Measurements from ENCODE around the gene TSPAN9.

TSPAN9 gene

DNA sequence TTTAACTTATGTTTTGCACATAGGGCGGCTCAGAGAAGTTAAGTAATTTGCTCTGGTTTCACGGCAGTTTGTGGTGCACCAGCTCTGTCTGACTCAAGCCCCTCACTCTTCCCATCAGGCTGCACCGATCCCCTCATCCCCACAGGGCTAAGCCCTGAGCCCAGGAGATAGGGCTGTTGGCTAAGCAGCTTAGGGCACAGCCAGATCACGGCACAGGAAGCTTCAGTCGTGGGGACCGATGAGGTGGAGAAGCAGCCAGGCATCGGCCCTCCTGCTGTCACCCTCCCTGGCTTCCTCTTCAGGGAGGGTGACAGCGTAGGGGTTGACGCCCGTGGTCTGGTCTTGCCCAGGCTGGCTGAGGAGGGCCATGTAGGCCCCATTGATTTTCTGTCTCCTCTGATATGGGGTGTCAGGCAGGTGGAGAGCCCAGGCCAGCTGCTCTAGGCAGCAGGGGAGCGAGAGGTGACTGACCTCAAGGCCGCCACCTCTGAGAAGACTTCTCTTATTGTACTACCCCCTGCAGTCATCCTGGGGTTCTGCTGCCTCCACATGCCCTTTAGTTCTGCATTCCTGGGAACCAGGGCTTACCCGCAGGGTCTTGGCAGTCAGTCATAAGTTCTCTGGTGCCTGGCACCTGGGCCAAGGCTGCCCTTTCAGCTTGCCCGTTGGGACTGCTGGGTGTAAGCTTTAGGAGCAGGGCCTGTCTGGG is 166.4 kb downstream of the TSPAN9 start:
- FAIRE-seq (no peak), DNase-seq (ENCODE audit: low spot score) (no peak)

DNA sequence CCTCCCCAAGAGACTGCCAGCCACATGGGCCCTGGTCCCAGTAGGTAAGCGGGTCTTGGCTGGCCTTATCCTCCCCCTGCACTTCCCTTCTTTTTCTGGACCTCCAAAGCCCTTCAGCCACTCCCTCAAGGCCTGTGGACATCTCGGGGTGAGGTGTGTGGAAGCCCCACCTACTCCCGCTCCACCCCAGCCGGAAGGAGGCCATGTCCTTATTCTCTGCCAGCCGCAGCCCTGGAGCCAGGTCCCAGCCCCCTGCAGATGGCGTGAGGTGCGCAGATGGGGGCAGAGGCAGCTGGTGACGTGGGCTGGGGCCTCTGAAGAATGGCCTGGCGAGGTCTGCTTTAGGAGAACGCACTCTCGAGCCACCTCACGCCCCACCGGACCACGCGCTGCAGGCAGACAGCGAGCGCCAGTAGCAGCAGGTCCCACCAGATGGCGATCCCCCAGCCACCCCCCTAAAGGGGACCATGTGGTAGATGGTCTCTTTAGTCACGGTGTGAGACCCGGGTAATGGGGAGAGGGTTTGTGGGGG is 167.1 kb downstream of the TSPAN9 start:
- FAIRE-seq (no peak), DNase-seq (ENCODE audit: low spot score) (no peak)

DNA sequence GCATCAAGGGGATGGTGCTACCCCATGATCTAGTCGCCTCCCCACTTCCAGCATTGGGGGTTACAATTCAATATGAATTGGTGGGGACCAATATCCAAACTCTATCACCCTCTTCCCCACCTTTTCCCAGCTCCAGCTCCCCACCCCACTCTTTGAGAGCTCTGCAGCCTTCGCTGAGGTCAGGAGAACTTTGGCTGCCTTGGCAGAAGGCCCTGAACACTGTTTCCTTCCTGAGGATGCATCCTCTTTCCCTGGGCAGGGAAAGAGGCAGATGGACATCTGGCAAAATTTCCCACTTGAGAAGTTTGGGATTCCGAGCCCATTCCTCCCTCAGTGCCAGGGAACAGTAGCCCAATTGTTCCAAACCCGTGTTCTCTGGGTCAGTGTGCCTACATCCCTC is 169.1 kb downstream of the TSPAN9 start:
- FAIRE-seq: no peak
- no peak for DNase-seq (ENCODE audit: low spot score)

DNA sequence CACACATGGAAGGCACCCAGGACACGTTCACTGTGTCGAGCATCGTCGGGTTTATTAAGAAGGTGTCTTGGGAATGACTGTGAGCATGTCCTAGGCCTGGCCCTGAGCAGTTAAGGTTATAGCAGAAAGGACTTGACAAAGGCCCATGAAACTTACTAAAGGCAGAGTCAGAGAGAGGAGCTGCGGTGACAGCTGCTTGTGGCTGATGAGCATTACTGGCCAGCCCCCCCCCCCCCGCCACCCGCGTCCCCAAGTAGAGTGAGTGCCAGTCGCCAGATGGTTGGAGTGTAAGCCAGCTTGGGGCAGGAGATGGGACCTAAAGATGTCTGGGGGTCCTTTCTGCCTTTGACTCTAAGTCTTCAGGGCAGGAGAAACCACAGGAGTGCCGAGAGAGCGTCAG is 169.9 kb downstream of the TSPAN9 start:
- FAIRE-seq: no peak

DNA sequence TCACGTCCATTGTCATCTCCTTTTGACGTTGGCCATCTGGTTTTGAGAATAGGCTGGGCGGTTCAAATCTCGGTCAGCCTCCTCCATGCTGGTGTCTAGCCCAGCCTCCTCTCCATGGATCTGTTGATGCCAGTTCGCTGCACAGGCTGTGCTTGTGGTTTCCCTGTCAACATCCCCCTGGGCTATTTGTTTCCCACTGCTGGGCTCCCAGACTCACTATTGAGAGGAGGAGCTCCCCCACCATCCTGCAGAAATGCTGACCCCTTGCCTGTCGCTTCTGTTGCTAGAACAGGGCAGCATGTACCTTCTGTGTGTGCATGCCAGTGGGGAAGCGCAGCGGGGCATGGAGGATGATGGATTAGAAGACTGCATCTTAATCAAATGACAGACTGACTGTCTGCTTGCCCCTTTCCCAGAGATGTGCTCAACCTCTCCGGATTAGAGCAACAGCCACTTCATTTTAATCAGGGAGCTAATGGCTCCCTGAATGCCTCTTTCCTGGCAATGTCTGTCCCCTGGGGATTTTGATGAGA is 170.5 kb downstream of the TSPAN9 start:
- DNase-seq (ENCODE audit: low spot score): no peak
- no peak for FAIRE-seq

More for the DNA sequence above, 169.9 kb downstream of the TSPAN9 start:
- DNase-seq (ENCODE audit: low spot score): no peak

DNA sequence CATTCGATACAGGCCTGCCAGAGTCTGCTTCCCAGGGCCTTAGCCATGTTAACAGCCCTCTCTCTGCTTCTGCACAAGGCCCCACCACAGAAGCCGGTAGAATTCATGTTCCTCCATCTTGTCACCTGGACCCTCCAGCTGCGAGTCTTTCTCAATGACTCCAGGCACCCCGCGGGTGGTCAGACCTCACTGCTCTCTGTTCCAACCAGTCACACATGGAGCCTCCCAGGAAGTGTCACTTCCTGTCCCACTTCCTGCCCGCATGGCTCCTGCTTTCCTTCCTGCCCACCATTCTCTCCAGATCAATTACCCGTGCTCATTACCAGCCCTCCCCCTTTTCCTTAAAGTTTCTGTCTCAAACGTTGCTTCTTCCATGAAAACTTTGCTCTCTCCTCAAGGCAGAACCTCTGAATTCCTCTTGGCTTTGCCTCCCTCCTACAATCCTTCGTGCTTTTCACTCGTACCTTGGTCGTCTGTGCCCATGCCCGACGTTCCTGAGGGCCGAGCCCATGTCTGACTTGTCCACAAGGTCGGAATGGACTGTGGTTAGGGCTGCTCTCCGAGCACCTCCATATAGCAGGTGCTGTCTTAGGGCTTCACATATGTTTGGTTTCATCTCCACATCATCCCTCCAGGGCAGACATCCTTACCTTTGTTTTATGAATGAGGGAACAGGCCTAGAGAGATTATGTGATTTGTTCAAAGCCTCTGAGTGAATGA is 172.1 kb downstream of the TSPAN9 start:
- FAIRE-seq: no peak

DNA sequence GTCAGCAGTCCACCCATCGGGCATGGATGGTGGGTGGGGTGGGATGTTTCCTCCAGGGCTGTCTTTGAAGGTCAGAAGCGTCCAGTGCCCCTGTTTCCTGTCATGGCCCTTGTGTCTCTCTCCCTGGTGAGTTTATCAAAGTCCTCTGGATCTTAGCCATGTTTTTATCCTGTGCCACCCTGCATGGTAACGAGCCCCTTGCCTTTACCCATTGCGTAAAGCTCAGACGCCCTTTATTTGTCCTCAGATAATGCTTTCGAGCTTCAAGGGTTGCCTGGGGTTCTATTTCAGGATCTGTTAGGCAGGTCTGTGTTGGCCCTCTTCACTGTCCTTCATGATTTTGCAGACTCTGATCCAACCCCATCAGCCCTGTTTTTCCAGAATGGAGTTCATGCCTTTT is 172.9 kb downstream of the TSPAN9 start:
- FAIRE-seq (no peak), DNase-seq (ENCODE audit: low spot score) (no peak)

More for the DNA sequence above, 172.1 kb downstream of the TSPAN9 start:
- DNase-seq (ENCODE audit: low spot score): no peak

DNA sequence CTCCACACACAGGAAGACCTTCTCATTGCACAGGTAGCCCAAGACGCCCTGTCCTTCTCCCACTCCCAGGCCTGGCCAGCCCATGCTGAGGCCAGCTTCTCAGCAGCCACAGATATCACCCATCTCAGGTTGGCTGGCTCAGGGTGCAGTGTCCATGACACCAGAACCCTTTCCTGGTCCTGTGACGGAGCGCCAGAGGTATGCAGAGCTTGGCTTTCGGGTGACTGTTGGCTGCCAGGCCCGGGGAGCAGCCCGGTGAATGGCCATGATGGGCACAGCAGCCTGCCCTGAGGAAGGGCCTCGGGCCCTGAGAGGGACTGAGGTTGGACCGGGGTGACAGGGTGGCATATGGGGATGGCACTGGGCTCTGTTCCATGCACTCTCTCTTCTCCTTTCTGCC is 173.4 kb downstream of the TSPAN9 start:
- DNase-seq (ENCODE audit: low spot score) (no peak), FAIRE-seq (no peak)

DNA sequence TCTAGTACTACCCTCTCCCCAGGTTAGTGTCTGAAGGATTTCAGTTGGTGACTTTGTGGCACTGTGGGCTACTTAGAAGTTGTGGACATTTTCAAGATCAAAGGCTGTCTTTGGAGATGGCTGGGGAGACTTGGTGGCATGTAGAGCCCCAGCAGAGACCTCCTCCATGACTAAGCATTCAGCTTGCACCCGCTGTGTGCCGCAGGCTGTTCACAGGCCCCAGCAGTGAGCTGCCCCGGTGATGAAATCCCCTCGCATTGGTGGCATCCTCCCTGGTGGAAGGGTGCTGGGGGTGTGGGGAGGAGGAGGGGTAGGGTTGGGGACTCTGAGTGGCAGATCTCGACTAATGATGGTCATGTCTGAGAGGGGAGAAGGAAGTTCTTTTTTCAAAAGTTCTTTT is 173.9 kb downstream of the TSPAN9 start:
- FAIRE-seq: no peak
- DNase-seq (ENCODE audit: low spot score): no peak

DNA sequence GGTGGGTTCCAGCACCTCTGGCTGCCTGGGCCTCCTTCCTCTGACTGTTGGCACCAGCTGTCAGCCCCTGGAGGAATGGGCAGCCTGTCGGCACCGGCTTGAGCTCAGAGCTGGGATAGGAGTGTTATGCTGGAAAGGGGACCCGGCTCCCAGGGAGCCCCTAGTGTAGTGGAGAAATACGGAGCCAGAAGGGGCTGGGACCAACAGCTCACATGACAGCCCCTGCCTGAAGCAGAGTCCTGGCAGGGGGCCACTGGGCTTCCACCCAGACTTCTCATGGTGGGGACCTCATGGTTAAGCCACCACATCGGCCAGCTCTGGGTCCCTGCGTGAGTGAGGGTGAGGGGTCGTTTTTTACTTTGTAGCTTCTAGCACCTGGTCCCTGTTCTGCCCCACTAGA is 174.5 kb downstream of the TSPAN9 start:
- no peak for FAIRE-seq
- DNase-seq (ENCODE audit: low spot score): no peak

DNA sequence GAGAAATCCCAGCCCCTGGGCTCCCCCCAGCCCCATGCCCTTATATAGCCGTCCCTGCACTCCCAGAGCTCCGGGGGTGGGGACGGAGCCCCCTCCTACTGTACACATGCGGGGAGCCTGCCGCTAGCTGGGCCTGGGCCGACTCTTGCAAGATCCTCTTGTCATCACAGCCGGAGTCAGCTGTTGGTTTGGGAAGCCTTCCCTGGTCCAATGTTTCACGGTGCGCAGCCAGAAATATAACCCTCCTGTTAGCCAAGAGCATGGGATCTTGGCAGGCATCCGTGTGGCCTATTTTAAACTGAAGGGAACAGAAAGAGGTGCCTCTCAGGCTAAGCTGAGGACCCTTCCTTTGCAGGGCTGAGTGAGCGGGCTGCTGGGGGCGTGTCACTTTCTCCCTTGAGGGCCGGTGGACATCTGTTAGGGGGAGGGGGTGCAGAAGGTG is 175.3 kb downstream of the TSPAN9 start:
- no peak for FAIRE-seq
- no peak for DNase-seq (ENCODE audit: low spot score)

DNA sequence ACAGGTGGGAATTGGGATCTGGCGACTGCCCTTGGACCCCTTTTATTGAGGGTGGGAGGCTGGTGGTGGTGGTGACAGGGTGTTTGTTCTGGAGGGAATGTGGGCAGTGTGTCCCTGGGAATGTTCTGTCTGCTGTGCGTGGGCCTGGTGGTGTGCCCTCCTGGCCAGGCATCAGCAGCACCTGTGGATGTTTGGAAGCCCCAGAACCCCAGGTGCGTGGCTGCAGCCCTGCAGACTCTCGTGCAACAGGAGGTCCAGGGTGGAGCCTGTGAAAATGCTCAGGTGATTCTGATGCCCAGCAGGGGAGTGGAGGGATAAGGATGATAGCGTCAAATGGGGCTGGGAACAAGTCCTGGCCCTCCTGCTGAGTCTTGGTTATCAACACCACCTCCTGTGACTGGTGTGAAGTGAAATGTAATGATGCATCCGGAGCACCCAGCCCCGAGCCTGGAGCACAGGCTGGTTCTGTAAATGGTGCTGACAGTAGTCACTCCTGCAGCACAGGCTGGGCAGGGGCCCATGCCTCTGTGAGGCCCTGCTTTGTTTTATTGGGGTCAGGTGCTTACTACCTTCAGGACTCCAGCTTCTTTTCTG is 176.6 kb downstream of the TSPAN9 start:
- DNase-seq (ENCODE audit: low spot score): no peak
- no peak for FAIRE-seq

DNA sequence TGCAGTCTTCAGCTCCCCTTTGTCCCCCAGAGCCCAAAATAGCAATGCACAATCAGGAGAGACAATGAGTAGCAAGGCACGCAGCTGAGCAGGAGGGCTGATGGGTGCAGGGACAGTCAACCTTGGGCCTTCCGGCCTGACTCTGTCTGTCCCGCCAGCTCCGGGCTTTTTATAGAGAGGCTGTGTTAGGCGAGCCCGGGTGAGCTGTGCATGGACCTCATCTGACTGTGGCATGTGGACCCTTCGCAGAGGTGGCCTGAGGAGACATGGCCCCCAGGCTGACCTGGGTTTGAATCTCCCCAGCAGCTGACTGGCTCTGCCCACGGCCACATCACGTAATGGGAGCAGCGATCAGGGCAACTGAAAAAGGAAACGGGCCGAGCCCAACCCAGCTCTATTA is 177.9 kb downstream of the TSPAN9 start:
- no peak for FAIRE-seq
- DNase-seq (ENCODE audit: low spot score): no peak

DNA sequence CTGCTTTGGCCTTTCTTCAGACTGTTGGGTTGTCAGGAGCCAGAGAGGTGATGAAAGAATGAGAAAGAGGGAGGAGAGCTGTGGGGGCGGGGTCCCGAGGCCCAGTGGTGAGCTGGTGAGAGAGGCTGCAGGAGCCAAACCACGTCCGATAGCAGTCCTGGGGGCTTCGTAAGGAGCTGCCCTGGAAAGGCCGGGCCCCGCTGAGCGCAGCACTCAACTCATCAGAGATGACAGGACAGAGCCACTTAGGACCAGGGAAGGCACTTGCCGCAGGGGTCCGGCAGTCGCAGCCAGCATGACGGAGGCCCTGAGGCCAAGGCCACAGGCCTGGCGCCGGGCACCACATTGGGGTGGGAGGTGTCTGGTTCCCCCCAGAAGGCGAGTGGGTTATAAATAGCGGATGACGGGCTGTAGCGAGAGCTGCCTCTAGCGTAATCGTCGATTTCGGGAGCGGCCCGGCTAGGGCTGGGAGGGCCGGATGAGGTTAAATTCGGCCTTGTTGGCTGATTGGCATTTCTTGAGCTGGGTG is 179.0 kb downstream of the TSPAN9 start:
- DNase-seq (ENCODE audit: low spot score) (no peak), FAIRE-seq (no peak)

DNA sequence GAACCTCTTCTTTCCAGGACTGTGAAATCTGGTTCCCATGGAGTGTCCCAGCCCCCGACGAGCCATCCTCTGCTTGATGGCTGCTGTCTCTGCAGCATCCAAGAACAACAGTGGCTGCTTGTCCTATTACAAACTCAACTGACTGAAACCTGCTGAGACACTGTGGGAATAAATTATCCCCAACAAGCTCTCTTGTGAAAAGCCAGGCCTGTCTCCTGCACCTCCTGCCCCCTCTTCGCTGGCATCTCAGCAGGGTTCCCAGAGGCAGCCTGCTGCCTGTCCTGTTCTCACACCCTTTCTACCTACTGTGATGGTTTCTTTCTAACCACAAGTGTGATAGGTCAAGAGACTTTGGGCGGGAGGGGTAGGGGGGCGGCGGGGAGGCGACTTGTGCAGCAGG is 180.2 kb downstream of the TSPAN9 start:
- DNase-seq (ENCODE audit: low spot score) (no peak), FAIRE-seq (no peak)

DNA sequence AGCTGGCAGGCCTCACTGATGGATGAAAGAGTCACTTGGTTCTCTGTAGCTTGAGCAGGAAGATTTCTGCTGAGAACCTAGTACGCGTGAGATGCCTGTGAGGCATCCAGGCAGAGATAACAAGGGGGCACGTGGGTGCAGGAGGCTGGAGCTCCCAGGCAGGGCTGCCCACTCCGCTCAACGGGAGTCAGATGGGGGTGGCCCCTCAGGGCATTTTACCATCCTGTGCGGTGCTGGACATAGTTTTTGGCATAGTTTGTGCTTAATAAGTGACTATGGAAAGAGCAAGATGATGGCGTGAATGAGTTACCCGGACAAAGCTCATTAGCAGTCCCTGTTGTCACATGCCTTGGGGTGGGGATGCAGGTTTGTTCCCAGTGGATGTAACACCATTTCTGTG is 182.8 kb downstream of the TSPAN9 start:
- FAIRE-seq: no peak
- no peak for DNase-seq (ENCODE audit: low spot score)

DNA sequence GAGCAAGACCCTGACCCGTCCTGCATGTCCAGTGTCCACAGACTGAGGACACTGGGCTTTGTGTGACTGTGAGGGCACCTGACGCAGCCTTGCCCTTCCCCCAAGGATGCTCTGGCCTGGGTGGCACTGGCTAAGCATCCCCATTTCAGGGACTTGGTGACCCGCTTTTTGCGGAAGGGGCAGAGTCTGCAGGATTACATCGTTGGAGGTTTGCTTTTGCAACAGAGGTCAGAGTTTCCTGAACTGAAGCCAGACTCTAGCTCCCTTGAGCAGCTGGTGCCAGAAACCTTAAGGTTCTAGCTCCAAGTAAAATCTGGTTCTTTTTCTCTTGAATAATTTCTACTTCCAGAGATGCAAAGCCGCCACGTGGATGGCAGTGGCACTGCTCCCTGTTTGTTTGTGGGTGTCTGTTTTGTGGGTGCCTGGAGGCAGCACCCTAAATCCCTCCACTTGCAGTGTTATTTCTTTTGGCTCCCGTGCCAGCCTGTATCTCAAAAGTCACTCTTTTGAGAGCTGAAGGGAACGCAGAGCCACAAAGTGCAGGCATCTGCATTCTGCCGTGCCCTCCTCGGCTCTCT is 184.7 kb downstream of the TSPAN9 start:
- DNase-seq (ENCODE audit: low spot score) (no peak), FAIRE-seq (no peak)

DNA sequence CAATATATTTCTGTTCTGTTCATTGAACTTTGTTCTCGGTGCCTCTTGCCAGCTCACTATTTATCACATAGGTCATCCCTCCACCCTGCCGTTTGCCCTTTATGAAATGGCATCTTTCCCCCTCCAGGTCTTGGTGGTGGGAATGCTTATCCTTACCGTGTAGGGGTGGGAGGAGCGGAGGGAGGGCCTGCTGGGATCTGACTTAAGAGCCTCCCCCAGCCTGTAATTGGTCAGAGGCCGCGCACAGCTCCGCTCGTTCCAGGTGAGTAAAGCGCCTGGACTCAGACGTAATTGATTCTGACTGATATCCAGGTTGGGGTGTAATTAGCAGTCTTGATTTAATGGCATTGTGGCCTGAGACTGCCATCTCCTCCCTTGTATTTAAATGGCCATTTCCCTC is 185.3 kb downstream of the TSPAN9 start:
- no peak for FAIRE-seq

DNA sequence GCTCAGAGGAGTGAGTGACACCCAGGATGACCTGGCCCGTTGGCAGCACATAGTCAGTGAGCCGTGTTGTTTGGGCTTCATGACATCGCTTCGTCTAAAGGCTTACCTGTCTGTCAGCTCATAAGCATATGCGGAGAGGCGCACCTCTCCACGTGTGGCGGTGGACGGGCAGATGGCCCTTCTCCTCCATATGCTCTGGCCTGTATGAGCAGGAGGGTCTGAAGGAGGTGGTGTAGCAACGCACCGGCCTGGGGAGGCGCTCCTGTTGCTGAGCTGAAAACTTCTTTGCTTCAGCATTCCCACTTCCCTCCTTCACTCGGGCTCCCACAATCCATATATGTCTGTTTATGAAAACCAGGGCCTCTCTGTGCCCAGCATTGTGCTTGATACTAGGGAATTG is 186.1 kb downstream of the TSPAN9 start:
- FAIRE-seq (no peak), DNase-seq (ENCODE audit: low spot score) (no peak)

More for the DNA sequence above, 185.3 kb downstream of the TSPAN9 start:
- DNase-seq (ENCODE audit: low spot score): no peak

DNA sequence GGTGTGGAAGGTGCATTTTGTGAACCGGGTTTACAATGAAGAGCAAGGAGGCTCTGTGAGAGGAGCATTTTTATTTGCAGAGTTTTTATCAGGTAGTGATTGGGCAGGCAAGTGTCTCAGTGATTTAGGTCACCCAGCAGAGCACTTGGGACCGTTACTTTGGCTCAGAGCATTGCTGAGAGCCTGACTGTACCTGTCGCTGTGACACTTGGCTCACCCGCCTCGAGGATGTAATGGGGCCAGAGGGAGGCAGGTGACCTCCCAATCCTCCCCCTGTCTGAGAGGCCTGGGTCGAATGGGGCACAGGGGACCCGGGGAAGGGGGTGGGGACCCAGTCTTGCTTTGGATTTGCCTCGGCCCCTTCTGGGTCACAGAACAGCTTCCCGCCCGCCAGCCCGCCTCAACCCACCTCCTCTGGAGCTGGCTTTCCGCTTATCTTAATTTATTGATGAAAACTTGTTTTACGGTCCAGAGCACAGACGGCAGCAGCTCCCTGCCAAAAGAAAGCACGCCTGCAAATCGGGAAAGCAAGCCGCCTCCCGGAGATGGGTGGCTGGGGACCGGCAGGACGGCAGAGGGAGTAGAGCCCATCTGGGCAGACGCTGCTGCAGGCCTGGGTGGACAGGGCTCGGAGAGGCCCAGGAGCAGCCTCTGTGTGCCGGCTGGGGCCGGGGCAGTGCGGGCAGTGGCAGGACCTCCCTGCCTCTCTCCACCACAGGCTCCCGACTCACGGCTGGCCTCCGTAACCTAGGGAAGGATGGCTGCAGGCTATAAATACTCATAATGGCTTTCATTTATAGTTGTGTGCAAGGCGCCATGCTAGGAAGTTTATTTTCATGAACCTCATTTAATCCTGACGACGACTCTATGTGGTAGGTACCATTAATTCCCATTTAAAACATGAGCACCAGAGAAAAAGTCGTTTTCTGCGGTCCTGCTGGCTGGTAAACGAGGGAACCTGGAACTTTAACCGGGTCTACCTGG is 187.1 kb downstream of the TSPAN9 start:
- FAIRE-seq (no peak), DNase-seq (ENCODE audit: low spot score) (no peak)

All from RCC 7860 (cell line).